OCI-LY7 (cell line): ENCODE results near the gene PODNL1. TPM values are rescaled to one million over a fixed set of nuclear protein-coding genes. Genes with fewer than 3 reads are reported as not detected.

Source experiments
- BruUV-seq: library from RNA; stranded (reverse); fragments of 400-500 nt; replicated peaks from 2 replicates; lab custom pipeline; 2021; lab: Mats Ljungman, UMichigan
- CTCF ChIA-PET: fragments of 300-600 bp; sonication (Branson Sonifier 250); formaldehyde crosslinking; loops from one replicate; lab custom pipeline; 2022; ENCODE audit warnings: antibody characterized with exemption; ENCODE audit not compliant: unreplicated experiment; lab: Charles Lee
- POLR2A ChIA-PET: fragments of 300-600 bp; sonication (Branson Sonifier 250); formaldehyde crosslinking; loops from one replicate; lab custom pipeline; 2022; ENCODE audit warnings: antibody characterized with exemption; lab: Charles Lee
- DNase-seq: peaks from one replicate; pipeline ENCODE4 v3.0.0-alpha.2; 2015; ENCODE audit warnings: low spot score
- H2AFZ ChIP-seq: fragments of 200-600 bp; sonication (generic), shearing (Covaris generic); 2 replicates; pipeline ENCODE4 v1.6.1; 2014; ENCODE audit warnings: mild to moderate bottlenecking, antibody characterized with exemption, low read length, moderate library complexity
- H3K27ac ChIP-seq: fragments of 200-600 bp; sonication (generic); 2 replicates; pipeline ENCODE4 v1.5.1; 2014; ENCODE audit warnings: mixed run types, low read depth, mild to moderate bottlenecking, moderate library complexity, low read length, inconsistent platforms; ENCODE audit not compliant: poor library complexity, severe bottlenecking
- H3K36me3 ChIP-seq: fragments of 200-600 bp; sonication (generic); 2 replicates; pipeline ENCODE4 v1.6.1; 2014; ENCODE audit warnings: mild to moderate bottlenecking, antibody characterized with exemption, low read length, moderate library complexity, mixed read lengths; ENCODE audit not compliant: insufficient read depth
- H3K4me1 ChIP-seq: fragments of 200-600 bp; sonication (generic); 2 replicates; pipeline ENCODE4 v1.5.1; 2014; ENCODE audit warnings: mild to moderate bottlenecking, low read length; ENCODE audit not compliant: insufficient read depth, poor library complexity, severe bottlenecking
- H3K4me2 ChIP-seq: fragments of 200-600 bp; sonication (generic); 2 replicates; pipeline ENCODE4 v1.6.1; 2014; ENCODE audit warnings: mild to moderate bottlenecking, low read length
- H3K4me3 ChIP-seq: fragments of 200-600 bp; sonication (generic); 2 replicates; pipeline ENCODE4 v1.5.1; 2014; ENCODE audit warnings: mild to moderate bottlenecking, low read depth, low read length; ENCODE audit not compliant: poor library complexity, severe bottlenecking
- H3K79me2 ChIP-seq: fragments of 200-600 bp; sonication (generic); 2 replicates; pipeline ENCODE4 v1.6.1; 2016; ENCODE audit warnings: low read depth, mild to moderate bottlenecking, low read length, moderate library complexity, mixed read lengths; ENCODE audit not compliant: insufficient read depth
- H3K9me2 ChIP-seq: fragments of 200-600 bp; sonication (generic); 2 replicates; pipeline ENCODE4 v1.6.1; 2016; ENCODE audit warnings: mild to moderate bottlenecking, low read length, mixed read lengths; ENCODE audit not compliant: insufficient read depth
- H3K9me3 ChIP-seq: fragments of 200-600 bp; sonication (generic); 2 replicates; pipeline ENCODE4 v1.6.1; 2014; ENCODE audit warnings: mild to moderate bottlenecking, mixed run types, low read length, mixed read lengths
- H4K20me1 ChIP-seq: fragments of 200-600 bp; sonication (generic); 2 replicates; pipeline ENCODE4 v1.6.1; 2014; ENCODE audit warnings: mild to moderate bottlenecking, antibody characterized with exemption, low read length, moderate library complexity, mixed read lengths; ENCODE audit not compliant: insufficient read depth
- CTCF ChIP-seq: fragments of 200-600 bp; sonication (generic); conservative IDR thresholded peaks from 2 replicates; pipeline ENCODE4 v1.5.1; 2014; ENCODE audit warnings: mild to moderate bottlenecking, antibody characterized with exemption, low read length, moderate library complexity, mixed read lengths
- EZH2phosphoT487 ChIP-seq: fragments of 200-600 bp; sonication (generic); IDR thresholded peaks from 2 replicates; pipeline ENCODE4 v1.6.1; 2018; ENCODE audit warnings: low read depth, borderline replicate concordance, mild to moderate bottlenecking, mixed run types, antibody characterized with exemption, low read length, moderate library complexity, mixed read lengths
- intact Hi-C: fragments of 100-400 bp; cut with micrococcal nuclease; formaldehyde crosslinking; loops from one replicate; pipeline ENCODE4 v1.10.0; 2022; ENCODE audit not compliant: unreplicated experiment
- total RNA-seq, 2 experiments: library from RNA; depleted of rRNA in 1 of 2; stranded (reverse); fragments of >200 nt in 1 of 2; shearing (Covaris generic) in 1 of 2; gene quantifications; 2 replicates each; pipeline ENCODE4 v1.2.3, GENCODE V29; 2014 to 2022

Gene PODNL1
- total RNA-seq, 2 experiments from 2014 or later, result 0.16 TPM; not detected in 1

- H3K4me1 ChIP-seq, result peaks cover 16% of the 10 kb centered on the region
- peak within 1 kb of the TSS; percentile 85 for H3K4me3 ChIP-seq
- H3K79me2 ChIP-seq, result peaks cover 16% of the 10 kb centered on the region
- DNase-seq, result peak; percentile 100
- H3K36me3 ChIP-seq, result peaks cover 33% of the 10 kb centered on the region
- POLR2A ChIA-PET, result interaction anchor here (0.5 to 1.7 kb wide), 5 partner anchors 34 to 537 kb away, joined by 3 to 6 read pairs (median 3); partner anchors contain the start of gene RFX1
- peak within 1 kb of the TSS; percentile 41 for H3K27ac ChIP-seq
- BruUV-seq, result no TSS peak
- intact Hi-C loops, result loop anchor here (1.0 to 5.0 kb wide), 4 partner anchors 32 to 80 kb away; partner anchors contain the start of genes IL27RA and RFX1
- H3K9me2 ChIP-seq, result no peaks in the 10 kb centered on the region
- H3K9me3 ChIP-seq, result no peaks in the 10 kb centered on the region
- no peak for TF ChIP-seq CTCF
- no peak for TF ChIP-seq EZH2phosphoT487
- H4K20me1 ChIP-seq, result no peaks in the 10 kb centered on the region
- peak within 1 kb of the TSS; percentile 83 for H2AFZ ChIP-seq
- peak within 1 kb of the TSS; percentile 84 for H3K4me2 ChIP-seq
- CTCF ChIA-PET, result no interaction called here
Measured at GRCh38 chr19:13952154-13952930, 14.1 kb upstream of the PODNL1 start, which contains the start of gene DCAF15. TSS of gene DCAF15 (plus strand) at chr19:13952509. CDS start at chr19:13952513, 4 bp downstream.

- POLR2A ChIA-PET, result interaction anchor here (0.5 to 1.7 kb wide), 4 partner anchors 35 to 538 kb away, joined by 3 to 6 read pairs (median 4); no protein-coding TSS in a partner anchor
- TF ChIP-seq EZH2phosphoT487, result no peak
- no peak for TF ChIP-seq CTCF
- no peaks in the 10 kb centered on the region for H4K20me1 ChIP-seq
- H3K79me2 ChIP-seq, result peaks cover 16% of the 10 kb centered on the region
- peak overlapping the region; percentile 83 for H2AFZ ChIP-seq
- DNase-seq, result peak; percentile 17
- BruUV-seq, result no TSS peak
- peak overlapping the region; percentile 85 for H3K4me3 ChIP-seq
- H3K27ac ChIP-seq, result no peak overlapping the region
- H3K9me2 ChIP-seq, result no peaks in the 10 kb centered on the region
- CTCF ChIA-PET, result no interaction called here
- H3K4me2 ChIP-seq, result peak overlapping the region; percentile 84
- H3K36me3 ChIP-seq, result peaks cover 27% of the 10 kb centered on the region
- no peaks in the 10 kb centered on the region for H3K9me3 ChIP-seq
- intact Hi-C loops, result loop anchor here (1.0 to 5.0 kb wide), 4 partner anchors 33 to 81 kb away; partner anchors contain the start of genes IL27RA and RFX1
- peaks cover 16% of the 10 kb centered on the region for H3K4me1 ChIP-seq
Measured at GRCh38 chr19:13951799-13952153, 13.6 kb upstream of the PODNL1 start.

- no peaks in the 10 kb centered on the region for H4K20me1 ChIP-seq
- H3K9me3 ChIP-seq, result no peaks in the 10 kb centered on the region
- DNase-seq, result no peak
- no peak overlapping the region for H3K27ac ChIP-seq
- H2AFZ ChIP-seq, result no peak overlapping the region
- no peaks in the 10 kb centered on the region for H3K9me2 ChIP-seq
- no peak for TF ChIP-seq EZH2phosphoT487
- no peak for TF ChIP-seq CTCF
- intact Hi-C loops, result loop anchor here (5.0 kb wide), 2 partner anchors 69 to 81 kb away; partner anchors contain the start of gene IL27RA
- H3K36me3 ChIP-seq, result peaks cover 20% of the 10 kb centered on the region
- H3K4me2 ChIP-seq, result peak overlapping the region; percentile 84; the same call in 1 of the 2 replicates
- peaks cover 16% of the 10 kb centered on the region for H3K79me2 ChIP-seq
- peaks cover 16% of the 10 kb centered on the region for H3K4me1 ChIP-seq
- POLR2A ChIA-PET, result no interaction called here
- H3K4me3 ChIP-seq, result no peak overlapping the region
- no TSS peak for BruUV-seq
- CTCF ChIA-PET, result no interaction called here
Measured at GRCh38 chr19:13951043-13951442, 12.8 kb upstream of the PODNL1 start.
